Activated CD4-positive, alpha-beta T cell treated with anti-CD3 and anti-CD28 coated beads, Interleukin-2, amount 50 U/mL, for 1 hour (primary cell): ENCODE measurements around the gene HOMER2.
"Not testable (repeated sequence)": the region's sequence is repeated elsewhere in the genome, so short reads cannot be mapped to it uniquely, and the experiment has no call there.

Experiments
- DNase-seq: peaks from one replicate; pipeline ENCODE4 v3.0.0-alpha.2; 2020

HOMER2 gene

GRCh38 chr15:82963471-82964341 is 11.2 kb upstream of the HOMER2 start:
- DNase-seq, result no peak

- DNase-seq, result no peak
These were observed 8.2 kb upstream of the HOMER2 start for GRCh38 chr15:82960766-82961165.

GRCh38 chr15:82959423-82959822 is 6.9 kb upstream of the HOMER2 start:
- DNase-seq, result no peak

GRCh38 chr15:82958638-82959037 is 6.1 kb upstream of the HOMER2 start:
- DNase-seq, result no peak

GRCh38 chr15:82951472-82952157 is 905 bp downstream of the HOMER2 start:
- no peak for DNase-seq

- DNase-seq, result no peak
These were observed 1.7 kb downstream of the HOMER2 start for GRCh38 chr15:82950746-82951370.

- DNase-seq, result no peak
These were observed 2.2 kb downstream of the HOMER2 start for GRCh38 chr15:82950295-82950694.

- no peak for DNase-seq
These were observed 6.3 kb downstream of the HOMER2 start for GRCh38 chr15:82946155-82946701.

GRCh38 chr15:82945326-82945725 is 7.2 kb downstream of the HOMER2 start:
- DNase-seq, result no peak

- no peak for DNase-seq
These were observed 7.7 kb downstream of the HOMER2 start for GRCh38 chr15:82944821-82945220.

- DNase-seq, result no peak
These were observed 8.5 kb downstream of the HOMER2 start for GRCh38 chr15:82944056-82944455.

GRCh38 chr15:82943176-82943575 is 9.3 kb downstream of the HOMER2 start:
- no peak for DNase-seq

GRCh38 chr15:82942691-82943090 is 9.8 kb downstream of the HOMER2 start:
- no peak for DNase-seq

GRCh38 chr15:82939678-82940077 is 12.8 kb downstream of the HOMER2 start:
- DNase-seq, result not testable (repeated sequence)

GRCh38 chr15:82937712-82938058 is 14.8 kb downstream of the HOMER2 start:
- no peak for DNase-seq

- DNase-seq, result no peak
These were observed 15.4 kb downstream of the HOMER2 start for GRCh38 chr15:82936966-82937711.

GRCh38 chr15:82935382-82935781 is 17.1 kb downstream of the HOMER2 start:
- DNase-seq, result no peak

GRCh38 chr15:82934100-82934880 is 18.2 kb downstream of the HOMER2 start:
- DNase-seq, result no peak

- DNase-seq, result no peak
These were observed 18.9 kb downstream of the HOMER2 start for GRCh38 chr15:82933576-82933975.

- DNase-seq, result no peak
These were observed 21.3 kb downstream of the HOMER2 start for GRCh38 chr15:82931221-82931620.

GRCh38 chr15:82930461-82930860 is 22.1 kb downstream of the HOMER2 start:
- no peak for DNase-seq

- DNase-seq, result no peak
These were observed 23.8 kb downstream of the HOMER2 start for GRCh38 chr15:82928711-82929110.
